Measurements from ENCODE around the gene IL2RA. TPM values are rescaled to one million over a fixed set of nuclear protein-coding genes. Genes with fewer than 3 reads are reported as not detected.

Gene IL2RA
- total and polyA plus RNA-seq, 3 donors from 2014 or later, result 0.62 to 1.0 TPM; not detected in 1

GRCh38 chr10:6024334-6024682, 37.9 kb downstream of the IL2RA start:
- no peak for DNase-seq
- intact Hi-C loops (cut with DNase I; ENCODE audit: low total_unique reads), result no loop called here
- H3K9me3 ChIP-seq, result no peaks in the 10 kb centered on the region
- no peaks in the 10 kb centered on the region for H3K27me3 ChIP-seq
- TF ChIP-seq POLR2A (IDR thresholded peaks at IDR 0.05), result no peak
- TF ChIP-seq, protein P1, sequence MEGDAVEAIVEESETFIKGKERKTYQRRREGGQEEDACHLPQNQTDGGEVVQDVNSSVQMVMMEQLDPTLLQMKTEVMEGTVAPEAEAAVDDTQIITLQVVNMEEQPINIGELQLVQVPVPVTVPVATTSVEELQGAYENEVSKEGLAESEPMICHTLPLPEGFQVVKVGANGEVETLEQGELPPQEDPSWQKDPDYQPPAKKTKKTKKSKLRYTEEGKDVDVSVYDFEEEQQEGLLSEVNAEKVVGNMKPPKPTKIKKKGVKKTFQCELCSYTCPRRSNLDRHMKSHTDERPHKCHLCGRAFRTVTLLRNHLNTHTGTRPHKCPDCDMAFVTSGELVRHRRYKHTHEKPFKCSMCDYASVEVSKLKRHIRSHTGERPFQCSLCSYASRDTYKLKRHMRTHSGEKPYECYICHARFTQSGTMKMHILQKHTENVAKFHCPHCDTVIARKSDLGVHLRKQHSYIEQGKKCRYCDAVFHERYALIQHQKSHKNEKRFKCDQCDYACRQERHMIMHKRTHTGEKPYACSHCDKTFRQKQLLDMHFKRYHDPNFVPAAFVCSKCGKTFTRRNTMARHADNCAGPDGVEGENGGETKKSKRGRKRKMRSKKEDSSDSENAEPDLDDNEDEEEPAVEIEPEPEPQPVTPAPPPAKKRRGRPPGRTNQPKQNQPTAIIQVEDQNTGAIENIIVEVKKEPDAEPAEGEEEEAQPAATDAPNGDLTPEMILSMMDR (IDR thresholded peaks at IDR 0.05), result no peak
- H3K4me1 ChIP-seq, result no peaks in the 10 kb centered on the region
- WGBS, 2 donors, result 96 to 97% methylated on average over 10 of the region's 10 CpGs
- H3K27ac ChIP-seq, result no peak overlapping the region
- no peak overlapping the region for H3K4me3 ChIP-seq
- H3K36me3 ChIP-seq (ENCODE audit: low read depth, missing control alignments), result no peaks in the 10 kb centered on the region

GRCh38 chr10:6023661-6024333, 38.4 kb downstream of the IL2RA start:
- no peak for TF ChIP-seq POLR2A (IDR thresholded peaks at IDR 0.05)
- TF ChIP-seq, protein P1 (IDR thresholded peaks at IDR 0.05), result no peak
- Histone ChIP-seq H3K4me1 (no peaks in the 10 kb centered on the region), H3K27me3 (no peaks in the 10 kb centered on the region), H3K9me3 (no peaks in the 10 kb centered on the region), H3K4me3 (no peak overlapping the region), H3K27ac (no peak overlapping the region), H3K36me3 (ENCODE audit: low read depth, missing control alignments) (no peaks in the 10 kb centered on the region)
- no peak for DNase-seq
- WGBS, 2 donors, result 84 to 88% methylated on average over 11 to 12 of the region's 12 CpGs
- intact Hi-C loops (cut with DNase I; ENCODE audit: low total_unique reads), result no loop called here

GRCh38 chr10:6022660-6023059, 39.5 kb downstream of the IL2RA start:
- no peak for DNase-seq
- Histone ChIP-seq H3K4me1 (peaks cover 5% of the 10 kb centered on the region), H3K36me3 (ENCODE audit: low read depth, missing control alignments) (no peaks in the 10 kb centered on the region), H3K9me3 (no peaks in the 10 kb centered on the region), H3K27ac (no peak overlapping the region), H3K27me3 (no peaks in the 10 kb centered on the region), H3K4me3 (no peak overlapping the region)
- intact Hi-C loops (cut with DNase I; ENCODE audit: low total_unique reads), result no loop called here
- TF ChIP-seq POLR2A (IDR thresholded peaks at IDR 0.05), result no peak
- WGBS, 2 donors, result 42 to 48% methylated on average over 3 of the region's 3 CpGs

DNA sequence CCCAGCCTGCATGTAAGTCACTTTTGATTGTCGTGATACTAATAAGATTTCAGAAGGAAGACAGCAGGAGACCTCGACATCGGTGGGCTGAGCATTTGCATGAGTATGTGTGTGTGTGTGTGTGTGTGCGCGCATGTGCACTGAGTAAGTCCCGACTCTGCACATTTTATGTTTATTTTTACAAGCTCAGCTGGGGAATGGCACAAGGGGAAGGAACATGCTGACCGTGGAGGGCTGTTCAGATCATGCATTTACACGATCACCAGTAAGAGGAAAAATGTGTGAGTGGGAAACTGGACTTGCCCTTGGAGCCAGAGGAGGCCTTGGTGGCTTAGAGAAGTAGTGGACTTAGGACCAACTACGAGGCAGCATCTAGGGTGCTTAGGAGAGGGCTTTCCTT, 41.3 kb downstream of the IL2RA start:
- no peak overlapping the region for H3K27ac ChIP-seq
- intact Hi-C loops (cut with DNase I; ENCODE audit: low total_unique reads), result no loop called here
- TF ChIP-seq POLR2A (IDR thresholded peaks at IDR 0.05), result no peak
- H3K36me3 ChIP-seq (ENCODE audit: low read depth, missing control alignments), result no peaks in the 10 kb centered on the region
- no peaks in the 10 kb centered on the region for H3K27me3 ChIP-seq
- H3K4me1 ChIP-seq, result peaks cover 5% of the 10 kb centered on the region
- no peak for DNase-seq
- WGBS, 2 donors, result 78 to 89% methylated on average over 9 of the region's 9 CpGs
- H3K9me3 ChIP-seq, result no peaks in the 10 kb centered on the region
- H3K4me3 ChIP-seq, result no peak overlapping the region

DNA sequence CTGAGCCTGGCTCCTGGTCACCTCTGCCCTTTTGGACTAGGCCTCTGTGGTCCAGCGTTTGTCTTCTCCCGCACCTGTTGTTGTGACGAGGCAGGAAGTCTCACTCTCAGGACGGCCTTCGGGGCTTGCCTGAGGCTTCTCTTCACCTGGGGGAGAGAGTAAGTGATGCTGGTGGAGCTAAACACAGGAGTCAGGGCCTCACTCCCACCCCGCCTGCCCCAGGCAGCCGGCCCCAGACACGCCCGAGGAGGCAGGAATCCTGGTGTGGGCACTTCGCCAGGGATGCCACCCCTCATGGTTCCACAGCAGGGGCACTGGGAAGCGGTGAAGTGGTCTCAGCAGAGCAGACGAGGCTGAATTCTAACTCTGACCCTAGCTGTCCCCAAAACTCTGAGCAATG, 42.4 kb downstream of the IL2RA start:
- Histone ChIP-seq H3K27me3 (no peaks in the 10 kb centered on the region), H3K4me3 (no peak overlapping the region), H3K36me3 (ENCODE audit: low read depth, missing control alignments) (no peaks in the 10 kb centered on the region), H3K9me3 (no peaks in the 10 kb centered on the region), H3K27ac (no peak overlapping the region), H3K4me1 (peaks cover 5% of the 10 kb centered on the region)
- intact Hi-C loops (cut with DNase I; ENCODE audit: low total_unique reads), result no loop called here
- TF ChIP-seq, protein P1 (IDR thresholded peaks at IDR 0.05), result no peak
- no peak for TF ChIP-seq POLR2A (IDR thresholded peaks at IDR 0.05)
- no peak for DNase-seq
- WGBS, 2 donors, result 89 to 90% methylated on average over 7 to 12 of the region's 12 CpGs

Data from testis (tissue), 3 donors.